Fibroblast of skin of left quadriceps (primary cell): ENCODE results near the gene EGLN1.

Experiments used
- DNase-seq, 2 experiments: peaks; one replicate each; pipeline ENCODE4 v3.0.0-alpha.2; 2013; ENCODE audit warnings: low read depth in 2 of 2

The EGLN1 gene

DNA sequence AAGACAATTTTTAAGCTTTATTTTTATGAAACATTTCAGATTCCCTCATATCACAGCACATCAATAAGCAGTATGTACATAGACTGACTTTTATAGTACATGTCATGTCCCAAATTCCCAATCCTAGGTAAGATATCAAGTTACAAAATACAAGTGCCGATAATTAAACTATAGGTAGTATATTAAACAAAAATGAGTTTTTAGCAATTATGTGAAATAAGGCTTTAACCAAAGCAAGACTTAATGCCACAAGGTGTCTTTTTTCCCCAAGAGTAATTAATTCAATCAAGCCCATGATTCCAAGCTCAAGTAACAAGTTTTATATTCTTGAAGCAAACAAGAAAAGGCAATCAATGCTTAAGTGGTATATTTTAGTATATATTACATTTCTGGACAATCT, 89.3 kb downstream of the EGLN1 start:
- DNase-seq = no peak

- DNase-seq = no peak
Observed at GRCh38 chr1:231329483-231329882, 92.6 kb downstream of the EGLN1 start.

- no peak for DNase-seq
Observed at GRCh38 chr1:231327617-231328016, 94.5 kb downstream of the EGLN1 start.

DNA sequence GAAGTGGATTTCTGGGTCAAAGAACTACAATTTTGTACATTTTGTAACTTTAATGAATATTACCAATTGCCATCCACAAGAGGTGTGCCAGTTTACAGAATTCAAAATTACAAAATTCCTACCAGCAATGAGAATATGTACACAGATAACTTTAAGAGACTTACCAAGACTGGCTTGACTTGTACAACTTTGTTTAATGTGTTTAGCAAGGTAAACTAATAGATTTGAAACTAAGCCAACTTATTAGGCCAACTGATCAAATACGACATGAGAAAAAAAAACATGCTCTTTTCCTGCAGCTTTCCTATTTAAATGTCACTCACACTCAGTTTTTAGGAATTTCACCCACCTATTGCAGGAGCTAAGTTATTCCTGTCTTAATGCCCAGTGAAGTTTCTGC, 95.8 kb downstream of the EGLN1 start:
- DNase-seq = no peak

- DNase-seq = no peak
Observed at GRCh38 chr1:231324660-231325059, 97.4 kb downstream of the EGLN1 start.

GRCh38 chr1:231322880-231323530, 99.1 kb downstream of the EGLN1 start:
- DNase-seq = no peak

- no peak for DNase-seq
Observed at GRCh38 chr1:231319080-231319479, 103.0 kb downstream of the EGLN1 start.

- DNase-seq = no peak
Observed at GRCh38 chr1:231318568-231318967, 103.5 kb downstream of the EGLN1 start.

- DNase-seq = no peak
Observed at GRCh38 chr1:231318015-231318355, 104.1 kb downstream of the EGLN1 start.

DNA sequence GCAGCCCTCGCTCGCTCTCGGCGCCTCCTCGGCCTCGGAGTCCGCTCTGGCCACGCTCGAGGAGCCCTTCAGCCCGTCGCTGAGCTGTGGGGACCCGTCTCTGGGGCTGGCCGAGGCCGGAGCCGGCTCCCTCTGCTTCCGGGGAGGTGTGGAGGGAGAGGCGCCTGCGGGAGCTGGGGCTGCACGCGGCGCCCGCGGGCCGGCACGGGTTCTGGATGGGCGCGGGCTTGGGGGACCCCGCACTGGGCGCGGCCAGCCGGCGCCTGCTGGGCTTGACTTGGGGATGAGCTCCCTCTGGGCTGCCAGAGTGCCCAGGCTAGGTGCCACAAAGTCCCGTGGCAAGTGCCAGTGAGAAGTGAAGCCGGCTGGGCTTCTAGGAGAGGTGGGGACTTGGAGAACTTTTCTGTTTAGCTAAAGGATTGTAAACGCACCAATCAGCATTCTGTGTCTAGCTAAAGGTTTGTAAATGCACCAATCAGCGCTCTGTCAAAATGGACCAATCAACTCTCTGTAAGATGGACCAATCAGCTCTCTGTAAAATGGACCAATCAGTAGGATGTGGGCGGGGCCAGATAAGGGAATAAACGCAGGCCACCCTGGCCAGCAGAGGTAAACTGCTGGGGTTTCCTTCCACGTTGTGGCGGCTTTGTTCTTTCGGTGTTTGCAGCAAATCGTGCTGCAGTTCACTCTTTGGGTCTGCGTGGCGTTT, 104.6 kb downstream of the EGLN1 start:
- DNase-seq = no peak

DNA sequence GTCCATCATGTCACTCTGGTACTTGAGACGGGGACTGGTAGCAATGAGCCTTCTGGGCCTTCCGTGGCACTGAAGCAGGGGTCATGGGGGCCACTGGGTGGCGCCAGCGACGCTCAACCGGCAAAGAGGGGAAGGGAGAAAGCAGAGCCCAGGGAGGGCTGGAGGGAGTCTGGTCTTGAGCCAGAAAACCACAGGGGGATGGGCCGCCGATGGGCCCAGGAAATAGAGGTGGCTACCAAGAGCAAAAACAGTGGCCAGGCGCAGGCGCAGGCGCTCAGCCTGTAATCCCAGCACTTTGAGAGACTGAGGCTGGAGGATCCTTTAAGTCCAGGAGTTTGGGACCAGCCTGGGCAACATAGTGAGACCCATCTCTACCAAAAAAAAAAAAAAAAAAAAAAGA, 106.2 kb downstream of the EGLN1 start:
- DNase-seq = peak in 1 of 2 experiments; percentile 1
